ENCODE results near the gene TBX21. TPM values are rescaled to one million over a fixed set of nuclear protein-coding genes. Genes with fewer than 3 reads are reported as not detected.

Gene TBX21
- polyA plus RNA-seq, 3 donors: 0.05 to 0.16 (median 0.13) TPM

DNA sequence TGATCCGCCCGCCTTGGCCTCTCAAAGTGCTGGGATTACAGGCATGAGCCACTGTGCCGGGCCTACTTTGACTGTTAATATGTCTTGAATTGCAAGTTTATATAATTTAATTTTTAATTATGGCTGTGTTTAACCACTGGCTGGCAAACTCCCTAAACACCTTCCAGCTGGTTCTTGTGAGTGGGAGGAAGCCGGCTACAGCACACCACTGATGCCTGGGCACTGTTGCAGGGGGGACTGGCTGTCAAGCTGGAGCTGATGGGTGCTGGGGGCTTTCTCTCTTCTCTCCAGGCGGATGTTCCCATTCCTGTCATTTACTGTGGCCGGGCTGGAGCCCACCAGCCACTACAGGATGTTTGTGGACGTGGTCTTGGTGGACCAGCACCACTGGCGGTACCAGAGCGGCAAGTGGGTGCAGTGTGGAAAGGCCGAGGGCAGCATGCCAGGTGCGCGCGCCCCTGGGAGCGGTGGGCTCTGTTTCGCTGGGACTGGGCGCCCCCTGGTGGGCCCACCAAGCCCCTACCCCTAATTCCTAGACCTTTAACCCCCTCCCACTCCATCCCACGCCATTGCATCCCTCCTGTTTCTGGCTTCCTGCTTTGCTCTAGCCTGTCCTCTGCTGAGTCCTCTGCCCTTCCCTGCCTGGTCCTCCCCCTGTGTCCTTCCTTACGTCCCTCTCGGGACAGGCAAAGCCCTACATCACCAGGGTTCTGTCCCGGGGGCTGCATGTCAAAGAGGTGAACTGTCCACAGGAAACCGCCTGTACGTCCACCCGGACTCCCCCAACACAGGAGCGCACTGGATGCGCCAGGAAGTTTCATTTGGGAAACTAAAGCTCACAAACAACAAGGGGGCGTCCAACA, 9.5 kb downstream of the TBX21 start:
- Histone ChIP-seq H3K4me1 (ENCODE audit: control insufficient read depth in 1 of 2, insufficient read depth in 2 of 2, low read length in 2 of 2) (no peaks in the 10 kb centered on the region), H3K27ac (ENCODE audit: low read depth in 1 of 2, low read length in 2 of 2) (no peak overlapping the region), H4K20me1 (ENCODE audit: insufficient read depth, low read length) (no peaks in the 10 kb centered on the region), H3K27me3 (ENCODE audit: control insufficient read depth in 2 of 2, insufficient read depth in 2 of 2, low read length in 2 of 2) (peaks cover 0 to 28% of the 10 kb centered on the region in 2 donors), H3K4me3 (replicated peaks in 1 of 3; ENCODE audit: low read depth in 2 of 3, low read length in 3 of 3) (no peak overlapping the region), H2AFZ (ENCODE audit: insufficient read depth, low read depth, low read length, poor library complexity, severe bottlenecking) (no peak overlapping the region), H3K9ac (ENCODE audit: insufficient read depth, low read length, poor library complexity, severe bottlenecking) (no peak overlapping the region), H3K4me2 (replicated peaks; ENCODE audit: extremely low read depth, low read length, poor library complexity, severe bottlenecking) (no peak overlapping the region), H3K79me2 (ENCODE audit: insufficient read depth, low read length) (no peaks in the 10 kb centered on the region), H3K36me3 (replicated peaks in 1 of 2; ENCODE audit: control insufficient read depth in 1 of 2, insufficient read depth in 2 of 2, low read length in 2 of 2) (no peaks in the 10 kb centered on the region), H3K9me3 (replicated peaks in 1 of 2; ENCODE audit: control insufficient read depth in 1 of 2, insufficient read depth in 1 of 2, low read length in 2 of 2) (no peaks in the 10 kb centered on the region)
- DNase-seq: no peak
- TF ChIP-seq, protein P1, sequence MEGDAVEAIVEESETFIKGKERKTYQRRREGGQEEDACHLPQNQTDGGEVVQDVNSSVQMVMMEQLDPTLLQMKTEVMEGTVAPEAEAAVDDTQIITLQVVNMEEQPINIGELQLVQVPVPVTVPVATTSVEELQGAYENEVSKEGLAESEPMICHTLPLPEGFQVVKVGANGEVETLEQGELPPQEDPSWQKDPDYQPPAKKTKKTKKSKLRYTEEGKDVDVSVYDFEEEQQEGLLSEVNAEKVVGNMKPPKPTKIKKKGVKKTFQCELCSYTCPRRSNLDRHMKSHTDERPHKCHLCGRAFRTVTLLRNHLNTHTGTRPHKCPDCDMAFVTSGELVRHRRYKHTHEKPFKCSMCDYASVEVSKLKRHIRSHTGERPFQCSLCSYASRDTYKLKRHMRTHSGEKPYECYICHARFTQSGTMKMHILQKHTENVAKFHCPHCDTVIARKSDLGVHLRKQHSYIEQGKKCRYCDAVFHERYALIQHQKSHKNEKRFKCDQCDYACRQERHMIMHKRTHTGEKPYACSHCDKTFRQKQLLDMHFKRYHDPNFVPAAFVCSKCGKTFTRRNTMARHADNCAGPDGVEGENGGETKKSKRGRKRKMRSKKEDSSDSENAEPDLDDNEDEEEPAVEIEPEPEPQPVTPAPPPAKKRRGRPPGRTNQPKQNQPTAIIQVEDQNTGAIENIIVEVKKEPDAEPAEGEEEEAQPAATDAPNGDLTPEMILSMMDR (IDR thresholded peaks at IDR 0.05): no peak
- Mint-ChIP-seq H3K4me3 (no peak overlapping the region), H3K9me3 (peaks cover 0 to 2% (median 0%) of the 10 kb centered on the region in 7 donors), H3K27ac (no peak overlapping the region), H3K27me3 (ENCODE audit: low read depth in 3 of 3) (peaks cover 29 to 52% (median 32%) of the 10 kb centered on the region in 3 donors), H3K4me1 (no peaks in the 10 kb centered on the region), H3K36me3 (no peaks in the 10 kb centered on the region)
- intact Hi-C loops (cut with micrococcal nuclease): no loop called here
- WGBS (ENCODE audit: insufficient coverage): 38% methylated on average over 14 of the region's 26 CpGs

DNA sequence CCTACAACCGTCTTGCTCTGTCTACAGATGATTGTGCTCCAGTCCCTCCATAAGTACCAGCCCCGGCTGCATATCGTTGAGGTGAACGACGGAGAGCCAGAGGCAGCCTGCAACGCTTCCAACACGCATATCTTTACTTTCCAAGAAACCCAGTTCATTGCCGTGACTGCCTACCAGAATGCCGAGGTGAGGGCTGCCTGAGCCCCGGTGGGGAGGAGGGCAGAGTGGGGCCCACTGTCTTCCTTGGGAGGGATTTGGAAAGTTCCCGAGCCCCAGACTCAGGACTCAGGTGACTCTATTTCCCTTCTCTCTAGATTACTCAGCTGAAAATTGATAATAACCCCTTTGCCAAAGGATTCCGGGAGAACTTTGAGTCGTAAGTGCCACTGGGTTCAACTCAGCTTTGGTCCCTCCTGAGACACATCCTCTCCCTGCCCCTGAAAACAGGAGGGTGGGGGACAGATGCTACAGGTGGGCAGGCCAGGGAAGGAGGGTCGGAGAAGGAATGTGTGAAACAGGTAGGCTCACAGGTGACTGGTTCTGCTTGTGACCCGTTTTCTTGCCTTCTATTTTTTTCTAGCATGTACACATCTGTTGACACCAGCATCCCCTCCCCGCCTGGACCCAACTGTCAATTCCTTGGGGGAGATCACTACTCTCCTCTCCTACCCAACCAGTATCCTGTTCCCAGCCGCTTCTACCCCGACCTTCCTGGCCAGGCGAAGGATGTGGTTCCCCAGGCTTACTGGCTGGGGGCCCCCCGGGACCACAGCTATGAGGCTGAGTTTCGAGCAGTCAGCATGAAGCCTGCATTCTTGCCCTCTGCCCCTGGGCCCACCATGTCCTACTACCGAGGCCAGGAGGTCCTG, 11.4 kb downstream of the TBX21 start:
- no peak overlapping the region for H3K27ac ChIP-seq (ENCODE audit: low read depth in 1 of 2, low read length in 2 of 2)
- no peaks in the 10 kb centered on the region for H3K36me3 Mint-ChIP-seq
- H3K9ac ChIP-seq (ENCODE audit: insufficient read depth, low read length, poor library complexity, severe bottlenecking): no peak overlapping the region
- H3K27me3 ChIP-seq (ENCODE audit: control insufficient read depth in 2 of 2, insufficient read depth in 2 of 2, low read length in 2 of 2): peaks cover 0 to 28% of the 10 kb centered on the region in 2 donors
- peaks cover 29 to 51% (median 31%) of the 10 kb centered on the region in 3 donors for H3K27me3 Mint-ChIP-seq (ENCODE audit: low read depth in 3 of 3)
- no peaks in the 10 kb centered on the region for H3K4me1 Mint-ChIP-seq
- H3K4me3 Mint-ChIP-seq: peak overlapping the region in 1 of 2 donors; percentile 46
- no peaks in the 10 kb centered on the region for H3K36me3 ChIP-seq (replicated peaks in 1 of 2; ENCODE audit: control insufficient read depth in 1 of 2, insufficient read depth in 2 of 2, low read length in 2 of 2)
- H3K27ac Mint-ChIP-seq: peak overlapping the region in 2 of 7 donors; percentile 50 to 53
- DNase-seq: no peak
- H3K9me3 ChIP-seq (replicated peaks in 1 of 2; ENCODE audit: control insufficient read depth in 1 of 2, insufficient read depth in 1 of 2, low read length in 2 of 2): no peaks in the 10 kb centered on the region
- 36% methylated on average over 11 of the region's 22 CpGs for WGBS (ENCODE audit: insufficient coverage)
- H3K4me1 ChIP-seq (ENCODE audit: control insufficient read depth in 1 of 2, insufficient read depth in 2 of 2, low read length in 2 of 2): no peaks in the 10 kb centered on the region
- intact Hi-C loops (cut with micrococcal nuclease): no loop called here
- H3K79me2 ChIP-seq (ENCODE audit: insufficient read depth, low read length): no peaks in the 10 kb centered on the region
- peaks cover 0 to 2% (median 0%) of the 10 kb centered on the region in 7 donors for H3K9me3 Mint-ChIP-seq
- no peak overlapping the region for H3K4me2 ChIP-seq (replicated peaks; ENCODE audit: extremely low read depth, low read length, poor library complexity, severe bottlenecking)
- TF ChIP-seq, protein P1 (IDR thresholded peaks at IDR 0.05): no peak
- H2AFZ ChIP-seq (ENCODE audit: insufficient read depth, low read depth, low read length, poor library complexity, severe bottlenecking): no peak overlapping the region
- no peaks in the 10 kb centered on the region for H4K20me1 ChIP-seq (ENCODE audit: insufficient read depth, low read length)
- no peak overlapping the region for H3K4me3 ChIP-seq (replicated peaks in 1 of 3; ENCODE audit: low read depth in 2 of 3, low read length in 3 of 3)

All from CD14-positive monocyte (primary cell).